DND-41 (cell line): ENCODE data around the gene HEATR3.

Source experiments
- EZH2 ChIP-seq: IDR thresholded peaks from 3 replicates; pipeline ENCODE4 v1.6.1; 2012; ENCODE audit warnings: borderline replicate concordance, low read depth, mild to moderate bottlenecking, moderate library complexity, low read length, inconsistent platforms; ENCODE audit not compliant: severe bottlenecking
- TF ChIP-seq, protein P1 (sequence below): IDR thresholded peaks from 2 replicates; pipeline ENCODE4 v1.5.1; 2012; ENCODE audit warnings: borderline replicate concordance, low read length, moderate library complexity, mild to moderate bottlenecking; ENCODE audit not compliant: poor library complexity, severe bottlenecking; ENCODE audit errors: extremely low read depth

DNA sequence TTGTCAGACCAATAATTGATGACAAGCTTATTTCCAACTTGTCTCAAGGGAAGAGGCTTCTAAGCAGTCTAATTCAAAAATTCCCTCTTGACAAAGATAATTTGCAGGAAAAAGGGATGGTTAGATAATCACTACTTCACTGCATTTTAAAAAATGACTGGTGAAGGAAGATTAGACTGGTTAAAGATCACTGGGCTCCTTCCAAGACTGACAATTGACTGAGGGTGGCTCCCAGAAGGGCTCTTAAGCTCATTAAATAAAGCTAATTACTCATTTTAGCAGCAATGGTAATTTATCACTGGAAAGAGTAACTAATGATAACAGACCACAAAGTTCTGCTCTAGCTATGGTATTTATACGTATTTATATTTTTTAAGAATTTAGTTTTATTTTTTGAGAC is 4.4 kb upstream of the HEATR3 start:
- TF ChIP-seq, protein P1, sequence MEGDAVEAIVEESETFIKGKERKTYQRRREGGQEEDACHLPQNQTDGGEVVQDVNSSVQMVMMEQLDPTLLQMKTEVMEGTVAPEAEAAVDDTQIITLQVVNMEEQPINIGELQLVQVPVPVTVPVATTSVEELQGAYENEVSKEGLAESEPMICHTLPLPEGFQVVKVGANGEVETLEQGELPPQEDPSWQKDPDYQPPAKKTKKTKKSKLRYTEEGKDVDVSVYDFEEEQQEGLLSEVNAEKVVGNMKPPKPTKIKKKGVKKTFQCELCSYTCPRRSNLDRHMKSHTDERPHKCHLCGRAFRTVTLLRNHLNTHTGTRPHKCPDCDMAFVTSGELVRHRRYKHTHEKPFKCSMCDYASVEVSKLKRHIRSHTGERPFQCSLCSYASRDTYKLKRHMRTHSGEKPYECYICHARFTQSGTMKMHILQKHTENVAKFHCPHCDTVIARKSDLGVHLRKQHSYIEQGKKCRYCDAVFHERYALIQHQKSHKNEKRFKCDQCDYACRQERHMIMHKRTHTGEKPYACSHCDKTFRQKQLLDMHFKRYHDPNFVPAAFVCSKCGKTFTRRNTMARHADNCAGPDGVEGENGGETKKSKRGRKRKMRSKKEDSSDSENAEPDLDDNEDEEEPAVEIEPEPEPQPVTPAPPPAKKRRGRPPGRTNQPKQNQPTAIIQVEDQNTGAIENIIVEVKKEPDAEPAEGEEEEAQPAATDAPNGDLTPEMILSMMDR: no peak
- no peak for TF ChIP-seq EZH2
